ENCODE results near the gene PRR14.

PRR14 gene

GRCh38 chr16:30650369-30651123, at the start of gene PRR14 (continued):
- TF ChIP-seq ZNF169 (tag by site-specific recombination; IDR thresholded peaks at IDR 0.05) (no peak), ZNF600 (tag by site-specific recombination; IDR thresholded peaks at IDR 0.05) (no peak), ZNF426 (tag by site-specific recombination; IDR thresholded peaks at IDR 0.05) (no peak), ZNF561 (tag by site-specific recombination; IDR thresholded peaks at IDR 0.05; ENCODE audit: borderline replicate concordance) (peak; percentile 100), ZNF664 (tag by site-specific recombination; IDR thresholded peaks at IDR 0.05) (no peak; the same call in 1 of the 2 replicates), ZNF449 (tag by site-specific recombination; IDR thresholded peaks at IDR 0.05) (peak; percentile 69), ZNF585B (tag by site-specific recombination; IDR thresholded peaks at IDR 0.05) (no peak), ZNF37A (tag by site-specific recombination; IDR thresholded peaks at IDR 0.05) (no peak), ZFHX2 (tag by site-specific recombination; conservative IDR thresholded peaks at IDR 0.05) (peak; percentile 97), SETDB1 (IDR thresholded peaks at IDR 0.05; ENCODE audit: insufficient read length, low read length) (peak; percentile 36), ZNF148 (tag by site-specific recombination; IDR thresholded peaks at IDR 0.05; ENCODE audit: borderline replicate concordance) (no peak), ZBTB10 (tag by site-specific recombination; IDR thresholded peaks at IDR 0.05) (no peak), ZBTB1 (tag by site-specific recombination; IDR thresholded peaks at IDR 0.05) (no peak), ZNF23 (tag by site-specific recombination; IDR thresholded peaks at IDR 0.05; ENCODE audit: borderline replicate concordance) (no peak), ZNF544 (tag by site-specific recombination; IDR thresholded peaks at IDR 0.05) (no peak), ZNF530 (tag by site-specific recombination; IDR thresholded peaks at IDR 0.05; ENCODE audit: low read depth) (no peak), ZNF140 (tag by site-specific recombination; IDR thresholded peaks at IDR 0.05) (no peak), ZBTB48 (tag by site-specific recombination; IDR thresholded peaks at IDR 0.05) (no peak; the same call in 1 of the 2 replicates), ZNF354C (tag by site-specific recombination; IDR thresholded peaks at IDR 0.05; ENCODE audit: borderline replicate concordance, low read depth) (no peak), ZNF670 (tag by site-specific recombination; IDR thresholded peaks at IDR 0.05; ENCODE audit: low read depth) (no peak), ZNF132 (tag by site-specific recombination; IDR thresholded peaks at IDR 0.05; ENCODE audit: borderline replicate concordance) (no peak), SCRT1 (tag by site-specific recombination; IDR thresholded peaks at IDR 0.05; ENCODE audit: borderline replicate concordance) (no peak), ZNF629 (tag by site-specific recombination; IDR thresholded peaks at IDR 0.05) (peak; percentile 93), ZNF621 (tag by site-specific recombination; IDR thresholded peaks at IDR 0.05) (no peak), ZBTB44 (tag by site-specific recombination; IDR thresholded peaks at IDR 0.05) (no peak), ZIC2 (tag by site-specific recombination; IDR thresholded peaks at IDR 0.05) (peak; percentile 76), KLF17 (tag by site-specific recombination; IDR thresholded peaks at IDR 0.05) (peak; percentile 86)
